ENCODE measurements around the gene RSAD2. TPM values are rescaled to one million over a fixed set of nuclear protein-coding genes. Genes with fewer than 3 reads are reported as not detected.

The RSAD2 gene
- total and polyA plus RNA-seq, 2 experiments from 2014 or later = 1.1 to 1.3 TPM

- no peaks in the 10 kb centered on the region for H3K9me3 ChIP-seq (ENCODE audit: low read depth)
- no peak overlapping the region for H3K27ac ChIP-seq
- no peaks in the 10 kb centered on the region for H3K27me3 ChIP-seq
- no peaks in the 10 kb centered on the region for H4K20me1 ChIP-seq (ENCODE audit: insufficient read depth, poor library complexity, severe bottlenecking)
- no peak overlapping the region for H2AFZ ChIP-seq
- TF ChIP-seq EZH2phosphoT487 (IDR thresholded peaks at IDR 0.05; ENCODE audit: low read depth, severe bottlenecking, unreplicated experiment) (no peak), EZH2 (IDR thresholded peaks at IDR 0.05; ENCODE audit: borderline replicate concordance) (no peak), CTCF (IDR thresholded peaks at IDR 0.05; ENCODE audit: poor library complexity) (no peak)
- no peak overlapping the region for H3K4me2 ChIP-seq
- peaks cover 44% of the 10 kb centered on the region for H3K79me2 ChIP-seq
- no peak overlapping the region for H3K4me3 ChIP-seq
- no peaks in the 10 kb centered on the region for H3K9me2 ChIP-seq (replicated peaks; ENCODE audit: insufficient read depth)
- no peaks in the 10 kb centered on the region for H3K36me3 ChIP-seq (replicated peaks; ENCODE audit: insufficient read depth, low read depth)
- peaks cover 10% of the 10 kb centered on the region for H3K4me1 ChIP-seq (ENCODE audit: insufficient read depth)
- 93% methylated on average over 14 of the region's 14 CpGs for whole genome bisulfite sequencing (ENCODE audit: low lambda C conversion rate, missing lambda C conversion rate)
- no peak for DNase-seq (ENCODE audit: low spot score)
Measured at GRCh38 chr2:6926071-6926732, 48.6 kb downstream of the RSAD2 start.

- H3K79me2 ChIP-seq = peaks cover 48% of the 10 kb centered on the region
- no peaks in the 10 kb centered on the region for H3K27me3 ChIP-seq
- peak; percentile 54 for DNase-seq (ENCODE audit: low spot score)
- H3K4me3 ChIP-seq = no peak overlapping the region
- TF ChIP-seq EZH2 (IDR thresholded peaks at IDR 0.05; ENCODE audit: borderline replicate concordance) (no peak), CTCF (IDR thresholded peaks at IDR 0.05; ENCODE audit: poor library complexity) (no peak), EZH2phosphoT487 (IDR thresholded peaks at IDR 0.05; ENCODE audit: low read depth, severe bottlenecking, unreplicated experiment) (no peak)
- H2AFZ ChIP-seq = no peak overlapping the region
- H3K27ac ChIP-seq = no peak overlapping the region
- no peaks in the 10 kb centered on the region for H3K9me3 ChIP-seq (ENCODE audit: low read depth)
- H4K20me1 ChIP-seq (ENCODE audit: insufficient read depth, poor library complexity, severe bottlenecking) = no peaks in the 10 kb centered on the region
- peaks cover 4% of the 10 kb centered on the region for H3K4me1 ChIP-seq (ENCODE audit: insufficient read depth)
- H3K9me2 ChIP-seq (replicated peaks; ENCODE audit: insufficient read depth) = no peaks in the 10 kb centered on the region
- H3K4me2 ChIP-seq = peak overlapping the region; percentile 5
- H3K36me3 ChIP-seq (replicated peaks; ENCODE audit: insufficient read depth, low read depth) = no peaks in the 10 kb centered on the region
- 26% methylated on average over 3 of the region's 3 CpGs for WGBS (ENCODE audit: low lambda C conversion rate, missing lambda C conversion rate)
Measured at GRCh38 chr2:6927186-6927585, 49.6 kb downstream of the RSAD2 start.

GRCh38 chr2:6927753-6928152, 50.2 kb downstream of the RSAD2 start:
- Histone ChIP-seq H3K9me3 (ENCODE audit: low read depth) (no peaks in the 10 kb centered on the region), H3K4me1 (ENCODE audit: insufficient read depth) (peaks cover 4% of the 10 kb centered on the region), H2AFZ (no peak overlapping the region), H3K4me3 (no peak overlapping the region), H3K36me3 (replicated peaks; ENCODE audit: insufficient read depth, low read depth) (no peaks in the 10 kb centered on the region), H4K20me1 (ENCODE audit: insufficient read depth, poor library complexity, severe bottlenecking) (no peaks in the 10 kb centered on the region), H3K27ac (no peak overlapping the region), H3K79me2 (peaks cover 53% of the 10 kb centered on the region), H3K27me3 (no peaks in the 10 kb centered on the region), H3K4me2 (no peak overlapping the region), H3K9me2 (replicated peaks; ENCODE audit: insufficient read depth) (no peaks in the 10 kb centered on the region)
- no peak for DNase-seq (ENCODE audit: low spot score)
- WGBS (ENCODE audit: low lambda C conversion rate, missing lambda C conversion rate) = 89% methylated on average over 3 of the region's 3 CpGs
- TF ChIP-seq CTCF (IDR thresholded peaks at IDR 0.05; ENCODE audit: poor library complexity) (no peak), EZH2phosphoT487 (IDR thresholded peaks at IDR 0.05; ENCODE audit: low read depth, severe bottlenecking, unreplicated experiment) (no peak), EZH2 (IDR thresholded peaks at IDR 0.05; ENCODE audit: borderline replicate concordance) (no peak)

Measured in hepatocyte (in vitro differentiated cells).